ENCODE measurements around the gene UCHL1. TPM values are rescaled to one million over a fixed set of nuclear protein-coding genes. Genes with fewer than 3 reads are reported as not detected.
A peak's percentile ranks its signal among the peaks of the same experiment; 100 is the strongest.

Gene UCHL1
- total RNA-seq, 4 donors from 2014 or later: 3.5 to 81.4 (median 46.4) TPM

GRCh38 chr4:41212616-41213203 is 44.0 kb upstream of the UCHL1 start:
- Histone ChIP-seq H3K27me3 (no peaks in the 10 kb centered on the region), H3K9me3 (no peaks in the 10 kb centered on the region), H3K4me1 (no peaks in the 10 kb centered on the region), H3K36me3 (no peaks in the 10 kb centered on the region), H3K27ac (peak overlapping the region in 1 of 2 donors; percentile 87), H3K4me3 (peak overlapping the region; percentile 71 to 74)
- TF ChIP-seq CTCF (IDR thresholded peaks at IDR 0.05) (peak; percentile 51 to 61 (median 60)), POLR2A (IDR thresholded peaks at IDR 0.05) (no peak)
- DNase-seq: peak; percentile 30 to 41
- intact Hi-C loops (cut with DNase I; ENCODE audit: low total_unique reads): loop anchor here (5.0 kb wide), 2 partner anchors 235 to 285 kb away; no protein-coding TSS in a partner anchor

GRCh38 chr4:41213625-41214135 is 43.0 kb upstream of the UCHL1 start:
- no peaks in the 10 kb centered on the region for H3K9me3 ChIP-seq
- H3K27me3 ChIP-seq: no peaks in the 10 kb centered on the region
- DNase-seq: peak; percentile 29 to 40
- H3K4me3 ChIP-seq: peak overlapping the region; percentile 71 to 74
- TF ChIP-seq CTCF (IDR thresholded peaks at IDR 0.05): no peak
- TF ChIP-seq POLR2A (IDR thresholded peaks at IDR 0.05): no peak
- H3K27ac ChIP-seq: peak overlapping the region; percentile 82 to 87
- no peaks in the 10 kb centered on the region for H3K36me3 ChIP-seq
- no peaks in the 10 kb centered on the region for H3K4me1 ChIP-seq
- intact Hi-C loops (cut with DNase I; ENCODE audit: low total_unique reads): loop anchor here (5.0 kb wide), 2 partner anchors 236 to 286 kb away; no protein-coding TSS in a partner anchor

- peak; percentile 95 for DNase-seq
- intact Hi-C loops (cut with DNase I; ENCODE audit: low total_unique reads): loop anchor here (5.0 kb wide), 2 partner anchors 237 to 287 kb away; no protein-coding TSS in a partner anchor
- no peaks in the 10 kb centered on the region for H3K4me1 ChIP-seq
- H3K27me3 ChIP-seq: no peaks in the 10 kb centered on the region
- H3K27ac ChIP-seq: peak within 1 kb of the TSS; percentile 82 to 87
- H3K4me3 ChIP-seq: peak within 1 kb of the TSS; percentile 71 to 74
- H3K36me3 ChIP-seq: no peaks in the 10 kb centered on the region
- TF ChIP-seq CTCF (IDR thresholded peaks at IDR 0.05) (peak; percentile 54 to 97 (median 84)), POLR2A (IDR thresholded peaks at IDR 0.05) (peak; percentile 88 to 89)
- no peaks in the 10 kb centered on the region for H3K9me3 ChIP-seq
These were observed 42.4 kb upstream of the UCHL1 start, which contains the start of gene APBB2 for GRCh38 chr4:41214136-41214824. TSS of gene APBB2 (minus strand) at chr4:41214542. CDS start at chr4:41033254, 181,288 bp downstream.

- DNase-seq: no peak
- TF ChIP-seq CTCF (IDR thresholded peaks at IDR 0.05) (no peak), POLR2A (IDR thresholded peaks at IDR 0.05) (no peak)
- intact Hi-C loops (cut with DNase I; ENCODE audit: low total_unique reads): loop anchor here (5.0 kb wide), 2 partner anchors 237 to 287 kb away; no protein-coding TSS in a partner anchor
- H3K27ac ChIP-seq: peak overlapping the region; percentile 82 to 87
- no peaks in the 10 kb centered on the region for H3K4me1 ChIP-seq
- no peaks in the 10 kb centered on the region for H3K9me3 ChIP-seq
- no peak overlapping the region for H3K4me3 ChIP-seq
- H3K27me3 ChIP-seq: no peaks in the 10 kb centered on the region
- H3K36me3 ChIP-seq: no peaks in the 10 kb centered on the region
These were observed 41.9 kb upstream of the UCHL1 start for GRCh38 chr4:41214825-41215146.

GRCh38 chr4:41215155-41215554 is 41.6 kb upstream of the UCHL1 start:
- no peak overlapping the region for H3K4me3 ChIP-seq
- DNase-seq: no peak
- H3K27ac ChIP-seq: peak overlapping the region; percentile 82 to 87
- intact Hi-C loops (cut with DNase I; ENCODE audit: low total_unique reads): no loop called here
- TF ChIP-seq CTCF (IDR thresholded peaks at IDR 0.05): no peak
- TF ChIP-seq POLR2A (IDR thresholded peaks at IDR 0.05): no peak
- H3K4me1 ChIP-seq: no peaks in the 10 kb centered on the region
- H3K36me3 ChIP-seq: no peaks in the 10 kb centered on the region
- no peaks in the 10 kb centered on the region for H3K9me3 ChIP-seq
- H3K27me3 ChIP-seq: no peaks in the 10 kb centered on the region

Data from uterus (tissue), 4 donors.